ENCODE results near the gene GREB1L. TPM values are rescaled to one million over a fixed set of nuclear protein-coding genes. Genes with fewer than 3 reads are reported as not detected.

The GREB1L gene
- total RNA-seq, 1 donor from 2014 or later, result 0.20 TPM

DNA sequence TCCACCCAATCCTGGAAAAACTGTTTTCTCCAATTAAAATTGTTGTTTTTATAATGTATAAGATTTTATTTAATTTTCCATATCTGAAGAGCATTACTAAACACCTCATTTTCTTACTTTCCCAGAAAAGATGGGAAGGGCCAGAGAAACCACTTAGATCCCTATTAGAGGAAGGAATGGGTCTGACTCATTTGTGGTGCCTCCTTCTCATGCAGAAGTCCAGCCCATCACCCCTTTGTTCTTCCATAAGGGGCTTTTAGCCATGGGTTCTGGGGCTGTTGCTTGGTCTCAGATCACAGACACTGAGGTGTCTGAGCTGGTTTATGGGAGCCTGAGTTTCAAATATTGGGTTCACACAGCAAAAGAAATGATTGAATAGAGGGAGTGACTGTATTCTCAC, 206.3 kb downstream of the GREB1L start:
- no peak for DNase-seq (ENCODE audit: low read depth, low spot score)

DNA sequence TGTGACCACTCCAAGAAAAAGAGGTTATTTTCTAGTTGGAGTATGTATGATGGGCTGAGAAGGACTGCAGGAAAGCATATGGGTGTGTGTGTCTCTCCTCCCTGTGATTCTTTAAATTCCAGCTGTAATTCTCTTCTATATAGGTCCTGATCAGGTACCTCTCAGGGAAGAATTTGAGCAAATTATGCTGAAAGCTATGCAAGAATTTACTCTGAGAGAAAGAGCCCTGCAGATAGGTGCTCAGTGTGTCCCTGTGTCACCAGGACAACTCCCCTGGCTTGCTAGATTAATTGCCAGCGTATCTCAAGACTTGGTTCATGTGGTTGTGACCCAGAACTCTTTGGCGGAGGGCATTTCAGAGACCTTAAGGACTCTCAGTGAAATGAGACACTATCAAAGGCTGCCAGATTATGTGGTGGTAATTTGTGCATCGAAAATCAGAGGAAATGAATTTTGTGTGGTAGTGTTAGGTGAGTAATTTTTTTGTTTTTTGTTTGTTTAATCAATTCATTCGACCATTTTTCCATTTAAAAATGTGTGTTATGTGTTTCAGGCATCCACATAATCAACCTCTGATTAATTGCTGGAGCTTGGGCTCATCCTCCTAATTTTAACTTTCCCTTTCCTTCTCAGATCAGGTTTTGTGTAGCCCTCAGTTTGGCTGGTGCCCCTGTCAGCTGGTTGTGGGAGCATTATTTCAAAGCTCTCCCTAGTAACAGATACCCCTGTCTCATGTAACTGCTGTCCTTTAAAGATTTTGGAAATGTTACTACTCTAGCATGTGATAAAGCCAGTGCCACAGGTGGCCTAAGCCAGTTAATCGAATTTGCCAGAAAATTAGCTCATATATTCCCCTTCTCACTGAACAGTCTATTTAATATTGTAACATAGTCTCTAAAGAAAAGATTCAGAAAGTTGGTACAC, 207.6 kb downstream of the GREB1L start:
- no peak for DNase-seq (ENCODE audit: low read depth, low spot score)

DNA sequence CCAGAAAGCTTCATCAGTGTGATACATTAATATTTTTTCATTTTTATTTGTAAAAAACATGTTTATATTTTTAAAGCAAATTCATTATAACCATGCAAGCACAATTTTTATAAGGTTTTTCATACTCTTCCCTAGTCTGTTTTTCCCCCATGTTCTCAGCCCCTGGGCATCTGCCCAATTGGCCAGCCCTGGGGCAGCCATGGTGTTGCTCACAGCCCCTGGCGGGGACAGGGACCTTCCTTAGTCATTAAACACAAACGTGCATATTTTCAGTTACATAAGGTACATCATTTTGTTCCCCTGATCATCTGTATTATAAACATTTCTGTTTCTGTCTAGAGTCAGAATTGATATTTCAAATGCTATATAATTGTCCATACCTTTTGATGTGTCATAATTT, 208.5 kb downstream of the GREB1L start:
- no peak for DNase-seq (ENCODE audit: low read depth, low spot score)

DNA sequence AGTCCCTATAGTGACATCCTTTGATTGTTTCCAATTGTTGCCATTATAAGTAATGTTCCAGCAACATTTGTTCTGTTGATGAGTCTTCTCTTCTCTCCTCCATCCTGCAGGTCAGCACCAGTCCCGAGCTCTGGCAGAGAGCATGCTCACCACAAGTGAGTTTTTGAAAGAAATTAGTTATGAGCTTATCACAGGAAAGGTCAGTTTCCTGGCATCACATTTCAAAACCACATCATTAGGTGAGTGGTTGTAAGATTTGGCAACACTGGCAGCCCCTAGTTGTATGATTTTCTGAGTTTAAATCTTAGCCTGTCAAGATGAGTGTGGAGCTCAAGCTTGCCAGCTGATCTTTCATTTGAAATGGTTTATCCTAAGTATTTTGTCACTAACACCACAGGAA, 208.9 kb downstream of the GREB1L start:
- DNase-seq (ENCODE audit: low read depth, low spot score), result no peak

DNA sequence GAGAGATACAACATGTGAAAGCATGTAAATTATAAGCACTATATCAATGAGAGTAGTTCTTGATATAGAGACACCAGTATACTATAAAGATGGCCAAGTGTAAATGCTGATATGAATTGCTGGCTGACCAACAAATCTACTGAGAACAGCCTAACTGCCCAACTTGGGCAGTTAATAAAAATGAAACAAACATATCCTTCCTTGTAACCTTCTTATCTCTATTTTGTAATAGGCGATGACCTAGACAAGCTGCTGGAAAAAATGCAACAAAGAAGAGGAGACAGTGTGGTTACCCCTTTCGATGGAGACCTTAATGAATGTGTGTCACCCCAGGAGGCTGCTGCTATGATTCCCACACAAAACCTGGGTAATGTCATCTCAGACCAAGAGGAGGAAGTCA, 209.8 kb downstream of the GREB1L start:
- no peak for DNase-seq (ENCODE audit: low read depth, low spot score)

DNA sequence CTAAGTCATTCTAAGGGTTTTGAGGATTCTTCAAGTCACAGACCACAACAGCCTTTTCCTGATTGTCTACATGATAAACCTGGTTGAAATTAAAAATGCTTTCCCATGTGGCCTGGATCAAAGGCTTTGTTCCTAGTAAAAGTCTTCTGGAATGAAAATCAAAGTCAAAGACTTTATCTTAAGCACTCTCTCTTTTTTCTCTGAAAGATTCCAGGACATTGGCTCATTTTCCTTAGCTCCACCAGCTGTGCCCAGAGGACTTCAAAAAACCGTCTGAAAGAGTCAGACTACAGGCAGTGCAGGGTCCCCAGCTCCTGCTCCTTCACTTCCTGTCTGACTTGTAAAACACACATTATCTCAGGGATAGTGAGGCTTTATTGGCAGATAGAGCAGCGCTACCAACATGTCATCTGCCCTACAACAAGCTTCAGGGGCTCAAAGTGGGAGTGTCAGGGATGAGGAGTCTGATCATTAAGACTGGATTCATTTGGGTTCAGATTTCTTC, 210.3 kb downstream of the GREB1L start:
- DNase-seq (ENCODE audit: low read depth, low spot score), result no peak

DNA sequence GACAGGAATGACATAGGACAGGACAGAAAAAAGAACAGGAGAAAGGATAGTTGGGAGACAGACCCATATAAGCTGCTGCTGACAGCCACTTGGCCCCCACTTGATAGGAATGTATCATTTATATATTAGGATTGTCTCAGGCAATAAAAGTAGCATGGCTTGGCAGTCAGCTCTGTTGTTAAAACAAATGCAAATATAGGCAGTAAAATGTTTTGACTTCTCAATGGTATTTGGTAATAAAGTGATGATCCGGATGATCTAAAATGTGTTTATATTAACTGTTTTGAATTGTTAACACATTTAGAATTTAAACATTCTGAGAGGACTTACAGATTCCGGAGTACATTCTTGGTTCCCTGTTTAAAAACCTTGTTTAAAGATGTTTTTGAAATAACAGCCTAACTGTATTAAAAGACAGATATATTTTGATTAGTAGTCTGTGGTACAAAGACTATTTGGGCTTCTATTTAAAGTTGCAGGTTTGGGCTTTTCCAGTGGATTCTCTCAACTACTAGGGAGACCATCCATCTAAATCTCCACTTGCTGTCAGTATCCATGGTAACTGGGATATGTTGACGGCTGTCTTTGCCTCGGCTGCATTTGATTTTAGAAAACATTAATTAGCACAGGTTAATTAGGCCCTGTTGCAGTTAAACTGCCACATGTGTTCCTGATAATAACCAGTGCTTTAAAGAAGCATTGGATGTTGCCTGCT, 210.9 kb downstream of the GREB1L start:
- DNase-seq (ENCODE audit: low read depth, low spot score), result no peak

DNA sequence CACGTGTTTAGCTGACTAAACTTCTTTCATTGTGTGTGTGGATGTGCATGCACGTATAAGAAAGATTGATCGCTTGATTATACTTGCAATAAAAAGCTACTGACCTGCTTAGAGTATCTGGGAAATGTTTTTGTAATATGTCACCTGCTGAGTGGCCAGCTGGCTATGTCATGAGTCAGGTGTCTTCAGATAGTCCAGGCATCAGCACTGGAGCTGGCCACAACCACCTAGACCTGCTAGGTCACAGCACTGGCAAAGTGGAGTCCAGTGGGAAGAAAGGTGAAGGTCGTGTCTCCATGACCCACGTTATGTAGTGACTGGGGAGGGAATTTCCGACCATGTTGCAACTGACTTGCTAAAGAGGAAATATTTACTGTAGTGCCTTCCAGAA, 211.5 kb downstream of the GREB1L start:
- no peak for DNase-seq (ENCODE audit: low read depth, low spot score)

DNA sequence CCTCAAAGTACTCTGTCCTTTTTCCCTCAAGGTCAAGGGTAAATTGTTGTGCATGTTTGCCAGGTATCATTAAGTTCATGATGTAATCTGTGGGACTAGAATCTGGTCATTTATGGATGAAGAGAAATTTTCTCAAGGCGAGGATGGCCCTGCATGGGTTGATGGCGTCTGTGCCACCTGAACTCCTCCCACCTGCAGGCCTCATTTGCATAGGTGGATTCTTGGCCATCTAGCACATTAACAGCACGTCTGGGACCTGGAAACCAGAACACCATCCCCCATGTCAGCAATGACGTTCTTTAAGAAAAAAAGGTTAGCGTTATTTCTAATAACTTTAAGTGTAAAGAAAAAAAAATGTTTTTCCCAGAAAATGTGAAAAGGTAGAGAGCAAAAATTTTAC, 212.7 kb downstream of the GREB1L start:
- DNase-seq (ENCODE audit: low read depth, low spot score), result no peak

DNA sequence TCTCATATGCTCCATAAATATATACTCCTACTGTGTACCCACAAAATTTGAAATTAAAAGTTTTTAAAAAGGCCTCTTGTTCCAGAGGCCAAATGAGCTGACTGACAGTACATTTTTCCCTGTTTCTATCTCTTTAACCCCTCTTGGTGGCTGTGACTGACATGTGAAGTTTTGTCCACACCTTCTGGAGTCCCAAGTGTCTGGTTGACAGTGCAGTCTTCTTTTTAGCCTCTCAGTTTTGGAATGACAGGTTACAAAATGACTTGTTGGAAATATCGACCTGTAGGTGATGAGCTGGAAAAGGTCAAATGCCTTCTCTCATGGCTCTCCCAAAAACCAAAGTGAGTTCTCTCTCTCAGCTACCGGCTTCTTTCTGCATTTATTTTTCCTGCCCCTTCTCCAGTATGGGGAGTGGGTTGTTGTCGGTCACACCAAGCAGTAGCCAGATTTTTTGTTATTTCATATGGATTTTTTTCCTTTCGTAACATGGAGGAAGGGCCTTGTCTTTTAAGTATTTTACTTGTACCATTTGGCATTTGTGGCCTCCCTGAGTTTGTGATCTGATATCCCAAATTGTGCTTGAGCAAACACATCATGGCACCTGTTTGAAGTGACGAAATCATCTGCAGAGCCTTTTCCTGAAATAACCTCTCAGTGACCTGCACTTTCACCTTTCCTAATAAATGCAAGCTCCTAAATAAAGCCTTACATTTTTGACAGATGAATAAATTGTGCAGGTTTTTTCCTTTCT, 214.6 kb downstream of the GREB1L start:
- DNase-seq (ENCODE audit: low read depth, low spot score), result no peak

DNA sequence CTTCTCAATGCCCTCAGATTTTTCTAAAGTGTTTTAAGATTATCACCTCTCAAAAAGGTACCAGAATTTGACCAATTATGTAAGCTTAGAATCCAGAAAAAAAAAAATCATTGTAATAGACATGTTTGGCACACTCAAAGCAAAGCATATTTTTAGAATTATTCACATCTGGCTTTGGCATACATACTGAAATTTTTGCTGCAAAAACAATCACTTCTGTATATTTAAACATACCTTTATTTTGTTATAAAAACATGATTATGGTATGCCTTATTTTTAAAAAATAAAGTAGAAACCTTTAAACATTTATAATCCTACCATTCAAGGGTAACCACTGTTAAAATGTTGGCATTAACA, 215.1 kb downstream of the GREB1L start:
- DNase-seq (ENCODE audit: low read depth, low spot score), result no peak

DNA sequence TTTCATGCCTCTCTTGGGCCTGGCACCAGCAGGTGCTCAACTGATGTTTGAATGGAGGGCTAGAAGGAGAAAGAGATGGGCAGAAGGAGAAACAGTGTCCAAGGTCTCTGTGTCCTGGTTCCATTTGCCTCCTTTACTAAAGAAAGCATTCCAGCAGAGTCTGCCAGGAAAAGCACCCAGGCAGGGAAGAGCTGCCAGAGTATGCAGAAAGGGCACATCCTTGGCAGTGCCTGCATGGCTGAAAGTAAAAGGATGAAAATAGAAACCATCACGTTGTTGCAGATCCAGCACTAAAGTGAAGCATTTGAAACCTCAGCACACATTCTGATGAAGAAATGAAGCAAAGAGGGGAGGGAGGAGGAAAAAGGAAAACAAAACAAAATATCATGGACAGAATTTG, 216.3 kb downstream of the GREB1L start:
- DNase-seq (ENCODE audit: low read depth, low spot score), result no peak

DNA sequence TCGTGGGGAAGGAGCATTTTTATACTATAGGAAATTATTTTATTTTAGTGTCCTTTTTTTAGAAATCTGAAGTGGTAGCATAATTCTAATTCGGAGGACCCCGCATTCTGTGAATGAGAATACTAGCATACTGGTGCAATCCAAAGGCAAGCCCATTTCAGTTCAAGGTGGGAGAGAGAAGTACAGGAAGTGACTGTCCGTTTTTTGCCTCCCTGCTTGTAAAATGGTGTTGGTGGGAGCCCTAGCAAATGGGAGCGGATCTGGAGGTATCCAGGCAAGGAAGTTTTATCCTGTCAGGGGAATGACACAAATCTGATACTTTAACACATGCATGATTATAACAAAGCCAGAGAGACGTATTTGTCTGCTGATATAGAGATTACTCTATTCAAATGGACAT, 216.8 kb downstream of the GREB1L start:
- DNase-seq (ENCODE audit: low read depth, low spot score), result no peak

DNA sequence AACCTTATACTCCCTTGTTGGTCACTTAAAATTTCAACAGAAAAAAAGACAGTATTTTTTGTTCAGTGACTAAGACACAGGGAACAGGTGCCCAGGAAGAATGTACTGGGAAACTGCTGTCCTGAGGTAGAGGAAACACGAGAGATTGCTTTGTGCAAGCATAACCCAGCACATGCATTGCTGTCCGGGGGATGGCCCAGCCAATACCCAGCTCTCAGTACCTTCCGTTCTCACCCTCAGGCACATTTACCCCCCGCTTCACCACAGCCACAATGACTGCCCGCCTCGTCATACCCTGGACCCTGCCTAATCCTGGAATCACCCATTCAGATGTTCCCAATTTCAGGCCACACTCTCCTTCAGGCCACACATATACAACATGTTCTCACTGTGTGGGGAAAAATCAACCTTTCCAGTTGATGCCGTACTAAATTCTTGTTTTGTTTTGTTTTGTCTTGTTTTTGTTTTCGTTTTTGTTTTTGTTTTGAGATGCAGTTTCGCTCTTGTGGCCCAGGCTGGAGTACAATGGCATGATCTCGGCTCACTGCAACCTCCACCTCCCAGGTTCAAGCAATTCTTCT, 217.8 kb downstream of the GREB1L start:
- no peak for DNase-seq (ENCODE audit: low read depth, low spot score)

DNA sequence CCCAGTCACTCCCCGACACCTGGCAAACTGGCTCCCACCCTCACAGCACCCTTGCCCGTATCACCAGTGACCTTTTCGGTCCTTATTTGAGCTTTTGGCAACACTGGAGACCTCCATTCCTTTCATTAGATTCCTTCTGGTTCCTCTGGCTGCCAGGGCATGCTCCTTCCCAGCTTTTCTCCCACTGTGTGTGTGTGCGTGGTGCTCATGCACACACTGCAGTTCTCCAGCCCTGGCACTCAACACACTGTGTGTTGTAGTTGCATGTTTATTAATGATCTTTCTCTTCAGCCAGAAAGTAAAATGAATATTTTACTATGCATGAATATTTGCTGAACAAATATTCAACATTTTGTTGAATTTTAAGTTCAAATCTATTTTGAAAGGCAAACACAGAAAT, 219.4 kb downstream of the GREB1L start:
- no peak for DNase-seq (ENCODE audit: low read depth, low spot score)

DNA sequence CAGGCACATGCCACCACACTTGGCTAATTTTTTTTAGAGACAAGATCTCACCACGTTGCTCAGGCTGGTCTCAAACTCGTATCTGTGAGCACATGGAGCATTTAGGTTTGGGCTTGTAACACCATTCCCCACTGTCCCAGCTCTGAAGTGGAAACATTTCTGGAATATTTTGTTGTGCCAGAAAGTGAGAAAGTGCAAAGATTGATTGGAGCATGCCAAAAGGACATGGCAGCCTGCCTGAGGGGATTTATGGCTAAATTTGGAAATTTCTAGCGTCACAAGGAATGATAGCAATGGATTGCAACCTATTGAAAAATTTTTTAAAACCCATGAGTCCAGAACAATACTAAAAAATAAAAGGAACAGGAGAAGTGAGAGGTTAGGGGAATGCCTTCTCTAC, 221.7 kb downstream of the GREB1L start:
- DNase-seq (ENCODE audit: low read depth, low spot score), result no peak

DNA sequence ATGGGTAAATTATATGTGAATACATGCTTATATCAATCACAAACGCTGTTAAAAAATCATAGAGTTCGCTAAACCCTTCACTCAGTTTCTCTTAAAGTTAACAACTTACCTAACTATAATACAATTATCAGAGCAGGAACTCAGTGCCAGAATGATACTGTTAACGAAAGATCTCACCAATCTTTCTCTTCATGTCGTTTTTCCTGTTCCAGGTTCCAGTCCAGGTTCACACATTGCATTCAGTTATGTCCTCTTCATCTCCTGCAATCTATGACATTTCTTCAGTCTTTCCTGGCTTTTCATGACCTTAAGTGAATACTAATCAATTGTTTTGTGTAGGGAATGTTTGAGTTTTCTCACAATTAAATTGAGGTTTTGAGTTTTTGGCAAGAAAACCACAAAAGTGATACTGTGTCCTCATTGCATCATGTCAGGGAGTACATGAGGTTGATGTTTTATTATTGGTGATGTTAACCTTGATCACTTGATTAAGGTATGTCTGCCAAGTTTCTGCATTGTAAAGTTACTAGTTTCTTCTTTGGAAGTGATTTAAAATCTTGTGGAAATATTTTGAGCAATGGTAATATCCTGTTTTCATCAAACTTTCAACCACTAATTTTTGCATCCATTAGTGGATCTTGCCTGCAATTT, 226.6 kb downstream of the GREB1L start:
- DNase-seq (ENCODE audit: low read depth, low spot score), result no peak

DNA sequence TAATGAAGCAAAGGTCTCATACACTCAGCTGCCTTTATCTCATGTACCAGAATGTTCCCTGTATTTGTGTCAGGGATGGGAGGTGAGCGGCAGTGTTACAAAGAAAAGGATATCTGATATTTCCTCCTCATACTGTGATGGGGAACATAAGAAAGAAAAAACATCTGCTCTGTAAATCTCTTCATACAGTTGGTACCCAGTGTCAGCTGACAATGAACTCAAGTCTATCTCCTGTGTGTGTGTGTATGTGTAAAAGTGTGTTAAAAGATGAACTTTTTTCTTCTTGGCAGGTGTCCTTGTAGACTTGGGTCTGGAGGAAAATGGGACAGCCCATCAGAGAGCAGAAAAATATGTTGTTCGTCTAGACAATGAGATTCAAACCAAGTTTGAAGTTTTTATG, 230.7 kb downstream of the GREB1L start:
- no peak for DNase-seq (ENCODE audit: low read depth, low spot score)

DNA sequence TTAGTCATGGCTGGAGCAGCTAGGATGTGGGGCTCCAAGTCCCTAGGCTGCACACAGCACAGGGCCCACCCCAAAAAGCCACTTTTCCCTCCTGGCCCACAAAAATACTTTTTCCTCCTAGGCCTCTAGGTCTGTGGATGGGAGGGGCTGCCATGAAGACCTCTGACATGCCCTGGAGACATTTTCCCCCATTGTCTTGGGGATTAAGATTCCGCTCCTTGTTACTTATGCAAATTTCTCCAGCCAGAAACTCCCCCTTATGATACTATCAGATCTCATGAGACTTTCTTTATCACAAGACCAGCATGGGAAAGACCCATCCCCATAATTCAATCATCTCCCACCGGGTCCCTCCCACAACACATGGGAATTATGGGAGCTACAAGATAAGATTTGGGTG, 232.6 kb downstream of the GREB1L start:
- DNase-seq (ENCODE audit: low read depth, low spot score), result no peak

DNA sequence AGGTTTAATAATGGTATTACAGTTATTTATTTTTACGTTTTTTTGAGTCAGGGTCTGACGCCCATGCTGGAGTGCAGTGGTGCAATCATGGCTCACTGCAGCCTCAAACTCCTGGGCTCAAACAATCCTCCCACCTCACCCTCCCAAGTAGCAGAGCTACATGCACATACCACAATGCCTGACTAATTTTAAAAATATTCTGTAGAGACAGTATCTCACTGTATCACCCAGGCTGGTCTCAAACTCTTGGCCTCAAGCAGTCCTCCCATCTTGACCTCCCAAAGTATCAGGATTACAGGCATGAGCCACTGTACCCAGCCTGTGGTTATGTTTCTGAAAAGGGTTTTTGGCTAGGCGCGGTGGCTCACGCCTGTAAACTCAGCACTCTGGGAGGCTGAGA, 237.7 kb downstream of the GREB1L start:
- no peak for DNase-seq (ENCODE audit: low read depth, low spot score)

DNA sequence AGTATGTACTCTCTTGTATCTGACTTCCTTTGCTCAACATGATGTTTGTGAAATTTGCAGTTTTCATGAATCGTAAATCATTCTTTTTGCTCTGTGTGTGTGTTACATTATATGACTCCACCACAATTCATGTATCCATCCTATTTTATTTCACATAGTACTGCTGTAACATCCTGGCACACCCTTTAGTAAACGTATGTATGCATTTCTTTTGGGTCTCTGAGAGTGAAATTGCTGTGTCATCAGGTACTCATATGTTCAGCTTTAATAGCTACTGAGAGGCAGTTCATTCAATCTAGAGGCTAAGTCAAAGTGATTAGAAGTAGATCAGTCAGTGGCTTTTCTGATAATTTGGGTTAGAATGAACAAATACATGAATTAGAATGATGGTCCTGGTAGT, 239.7 kb downstream of the GREB1L start:
- no peak for DNase-seq (ENCODE audit: low read depth, low spot score)
